ENCODE results near the gene RAD9A.

DNA sequence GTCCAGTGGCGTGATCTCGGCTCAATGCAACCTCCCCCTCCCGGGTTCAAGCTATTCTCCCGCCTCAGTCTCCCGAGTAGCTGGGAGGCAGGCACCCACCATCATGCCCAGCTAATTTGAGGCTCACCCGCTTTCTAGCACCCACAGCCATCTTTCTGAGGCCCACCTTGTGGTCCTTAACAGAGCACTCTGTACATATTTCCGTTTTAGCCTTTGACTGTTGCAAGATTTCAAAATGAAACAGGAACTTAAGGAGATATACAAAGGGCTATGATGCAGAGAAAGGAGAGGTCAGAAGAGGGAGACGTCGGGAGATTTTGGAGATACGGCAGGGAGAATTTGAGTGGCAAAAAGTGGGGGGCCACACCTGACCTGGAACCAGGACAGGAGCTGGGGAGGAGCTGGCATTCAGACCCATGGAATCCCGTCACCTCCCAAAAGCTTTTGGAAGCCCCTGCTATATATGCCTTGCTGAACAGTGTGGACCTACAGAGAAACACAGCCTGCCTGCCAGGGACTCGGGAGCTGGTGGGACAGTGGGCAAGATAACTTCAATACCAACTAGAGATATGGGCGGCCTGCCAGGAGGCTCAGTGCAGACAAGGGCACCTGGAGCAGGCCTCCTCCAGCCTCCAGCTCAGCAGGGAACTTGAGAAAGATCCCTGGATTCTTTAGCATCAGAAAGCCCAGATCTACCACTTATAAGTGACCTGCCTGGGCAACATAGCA is 10.4 kb upstream of the RAD9A start:
- TF ChIP-seq, protein P1, sequence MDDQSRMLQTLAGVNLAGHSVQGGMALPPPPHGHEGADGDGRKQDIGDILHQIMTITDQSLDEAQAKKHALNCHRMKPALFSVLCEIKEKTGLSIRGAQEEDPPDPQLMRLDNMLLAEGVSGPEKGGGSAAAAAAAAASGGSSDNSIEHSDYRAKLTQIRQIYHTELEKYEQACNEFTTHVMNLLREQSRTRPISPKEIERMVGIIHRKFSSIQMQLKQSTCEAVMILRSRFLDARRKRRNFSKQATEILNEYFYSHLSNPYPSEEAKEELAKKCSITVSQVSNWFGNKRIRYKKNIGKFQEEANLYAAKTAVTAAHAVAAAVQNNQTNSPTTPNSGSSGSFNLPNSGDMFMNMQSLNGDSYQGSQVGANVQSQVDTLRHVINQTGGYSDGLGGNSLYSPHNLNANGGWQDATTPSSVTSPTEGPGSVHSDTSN (CRISPR knock-in tag; IDR thresholded peaks at IDR 0.05) = no peak
- TF ChIP-seq ZNF335 (tag by site-specific recombination; conservative IDR thresholded peaks at IDR 0.05) = no peak
- TF ChIP-seq ZBTB1 (tag by site-specific recombination; IDR thresholded peaks at IDR 0.05) = no peak
- TF ChIP-seq, protein P2, sequence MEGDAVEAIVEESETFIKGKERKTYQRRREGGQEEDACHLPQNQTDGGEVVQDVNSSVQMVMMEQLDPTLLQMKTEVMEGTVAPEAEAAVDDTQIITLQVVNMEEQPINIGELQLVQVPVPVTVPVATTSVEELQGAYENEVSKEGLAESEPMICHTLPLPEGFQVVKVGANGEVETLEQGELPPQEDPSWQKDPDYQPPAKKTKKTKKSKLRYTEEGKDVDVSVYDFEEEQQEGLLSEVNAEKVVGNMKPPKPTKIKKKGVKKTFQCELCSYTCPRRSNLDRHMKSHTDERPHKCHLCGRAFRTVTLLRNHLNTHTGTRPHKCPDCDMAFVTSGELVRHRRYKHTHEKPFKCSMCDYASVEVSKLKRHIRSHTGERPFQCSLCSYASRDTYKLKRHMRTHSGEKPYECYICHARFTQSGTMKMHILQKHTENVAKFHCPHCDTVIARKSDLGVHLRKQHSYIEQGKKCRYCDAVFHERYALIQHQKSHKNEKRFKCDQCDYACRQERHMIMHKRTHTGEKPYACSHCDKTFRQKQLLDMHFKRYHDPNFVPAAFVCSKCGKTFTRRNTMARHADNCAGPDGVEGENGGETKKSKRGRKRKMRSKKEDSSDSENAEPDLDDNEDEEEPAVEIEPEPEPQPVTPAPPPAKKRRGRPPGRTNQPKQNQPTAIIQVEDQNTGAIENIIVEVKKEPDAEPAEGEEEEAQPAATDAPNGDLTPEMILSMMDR (tag by site-specific recombination; IDR thresholded peaks at IDR 0.05) = no peak
- TF ChIP-seq, protein P3, sequence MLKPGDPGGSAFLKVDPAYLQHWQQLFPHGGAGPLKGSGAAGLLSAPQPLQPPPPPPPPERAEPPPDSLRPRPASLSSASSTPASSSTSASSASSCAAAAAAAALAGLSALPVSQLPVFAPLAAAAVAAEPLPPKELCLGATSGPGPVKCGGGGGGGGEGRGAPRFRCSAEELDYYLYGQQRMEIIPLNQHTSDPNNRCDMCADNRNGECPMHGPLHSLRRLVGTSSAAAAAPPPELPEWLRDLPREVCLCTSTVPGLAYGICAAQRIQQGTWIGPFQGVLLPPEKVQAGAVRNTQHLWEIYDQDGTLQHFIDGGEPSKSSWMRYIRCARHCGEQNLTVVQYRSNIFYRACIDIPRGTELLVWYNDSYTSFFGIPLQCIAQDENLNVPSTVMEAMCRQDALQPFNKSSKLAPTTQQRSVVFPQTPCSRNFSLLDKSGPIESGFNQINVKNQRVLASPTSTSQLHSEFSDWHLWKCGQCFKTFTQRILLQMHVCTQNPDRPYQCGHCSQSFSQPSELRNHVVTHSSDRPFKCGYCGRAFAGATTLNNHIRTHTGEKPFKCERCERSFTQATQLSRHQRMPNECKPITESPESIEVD (tag by site-specific recombination; IDR thresholded peaks at IDR 0.05) = no peak
- TF ChIP-seq SCRT2 (tag by site-specific recombination; IDR thresholded peaks at IDR 0.05) = no peak
- no peak for TF ChIP-seq PRDM1 (tag by site-specific recombination; IDR thresholded peaks at IDR 0.05)
- TF ChIP-seq ZBTB26 (tag by site-specific recombination; optimal IDR thresholded peaks at IDR 0.05) = no peak

Measured in HEK293 (cell line).